PC-9 (cell line): ENCODE results near the gene ASB3.

Source experiments
- EZH2 ChIP-seq: fragments of 200-600 bp; sonication (generic); IDR thresholded peaks from 2 replicates; pipeline ENCODE4 v1.8.0; 2017; ENCODE audit warnings: antibody characterized with exemption, low read depth
- TF ChIP-seq, protein P1 (sequence below): fragments of 200-600 bp; sonication (generic); conservative IDR thresholded peaks from 2 replicates; pipeline ENCODE4 v1.6.1; 2017; ENCODE audit warnings: mixed run types, antibody characterized with exemption, mild to moderate bottlenecking, moderate library complexity

DNA sequence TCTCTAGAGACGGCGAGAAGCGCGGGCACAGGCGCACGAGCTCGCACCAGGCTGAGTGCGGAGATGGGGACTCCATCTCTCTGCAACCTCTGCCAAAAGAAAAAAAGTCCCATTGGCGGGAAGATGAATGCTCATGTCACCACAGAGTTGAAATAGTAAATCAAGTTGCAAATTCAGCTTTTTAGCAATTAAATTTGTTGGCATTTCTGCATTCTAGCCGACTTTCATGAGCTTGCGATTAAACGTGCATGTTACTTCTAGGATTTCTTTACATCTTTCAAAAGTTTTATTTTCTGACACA is 18.6 kb downstream of the ASB3 start:
- TF ChIP-seq, protein P1, sequence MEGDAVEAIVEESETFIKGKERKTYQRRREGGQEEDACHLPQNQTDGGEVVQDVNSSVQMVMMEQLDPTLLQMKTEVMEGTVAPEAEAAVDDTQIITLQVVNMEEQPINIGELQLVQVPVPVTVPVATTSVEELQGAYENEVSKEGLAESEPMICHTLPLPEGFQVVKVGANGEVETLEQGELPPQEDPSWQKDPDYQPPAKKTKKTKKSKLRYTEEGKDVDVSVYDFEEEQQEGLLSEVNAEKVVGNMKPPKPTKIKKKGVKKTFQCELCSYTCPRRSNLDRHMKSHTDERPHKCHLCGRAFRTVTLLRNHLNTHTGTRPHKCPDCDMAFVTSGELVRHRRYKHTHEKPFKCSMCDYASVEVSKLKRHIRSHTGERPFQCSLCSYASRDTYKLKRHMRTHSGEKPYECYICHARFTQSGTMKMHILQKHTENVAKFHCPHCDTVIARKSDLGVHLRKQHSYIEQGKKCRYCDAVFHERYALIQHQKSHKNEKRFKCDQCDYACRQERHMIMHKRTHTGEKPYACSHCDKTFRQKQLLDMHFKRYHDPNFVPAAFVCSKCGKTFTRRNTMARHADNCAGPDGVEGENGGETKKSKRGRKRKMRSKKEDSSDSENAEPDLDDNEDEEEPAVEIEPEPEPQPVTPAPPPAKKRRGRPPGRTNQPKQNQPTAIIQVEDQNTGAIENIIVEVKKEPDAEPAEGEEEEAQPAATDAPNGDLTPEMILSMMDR = no peak
- no peak for TF ChIP-seq EZH2
